ENCODE measurements around the gene ATXN10. TPM values are rescaled to one million over a fixed set of nuclear protein-coding genes. Genes with fewer than 3 reads are reported as not detected.

Gene ATXN10
- total RNA-seq, 2 experiments from 2014 or later: 114 to 121 TPM

DNA sequence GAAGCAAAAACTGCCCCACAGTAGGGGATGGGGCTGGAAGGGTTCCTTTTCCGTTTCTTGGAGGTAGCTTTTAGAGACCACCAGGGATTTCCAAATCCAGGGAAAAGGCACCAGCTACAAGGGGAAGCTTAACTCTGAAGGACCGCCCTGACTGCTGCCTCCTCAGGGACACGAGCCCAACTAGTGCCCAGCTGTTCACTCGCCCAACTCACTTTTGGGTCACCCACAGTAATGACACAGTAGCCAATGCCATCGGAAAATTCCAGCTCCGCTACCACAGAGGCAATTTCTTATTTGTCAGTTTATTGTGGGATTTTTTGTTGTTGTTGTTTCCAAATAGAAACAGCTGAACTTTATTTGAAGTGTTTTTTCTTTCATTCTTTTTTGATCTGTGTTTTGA, 141.3 kb downstream of the ATXN10 start:
- intact Hi-C loops (cut with micrococcal nuclease): no loop called here
- peaks cover 31% of the 10 kb centered on the region for H3K36me3 Mint-ChIP-seq (ENCODE audit: low read depth)
- H3K4me3 Mint-ChIP-seq: no peak overlapping the region
- TF ChIP-seq, protein P1, sequence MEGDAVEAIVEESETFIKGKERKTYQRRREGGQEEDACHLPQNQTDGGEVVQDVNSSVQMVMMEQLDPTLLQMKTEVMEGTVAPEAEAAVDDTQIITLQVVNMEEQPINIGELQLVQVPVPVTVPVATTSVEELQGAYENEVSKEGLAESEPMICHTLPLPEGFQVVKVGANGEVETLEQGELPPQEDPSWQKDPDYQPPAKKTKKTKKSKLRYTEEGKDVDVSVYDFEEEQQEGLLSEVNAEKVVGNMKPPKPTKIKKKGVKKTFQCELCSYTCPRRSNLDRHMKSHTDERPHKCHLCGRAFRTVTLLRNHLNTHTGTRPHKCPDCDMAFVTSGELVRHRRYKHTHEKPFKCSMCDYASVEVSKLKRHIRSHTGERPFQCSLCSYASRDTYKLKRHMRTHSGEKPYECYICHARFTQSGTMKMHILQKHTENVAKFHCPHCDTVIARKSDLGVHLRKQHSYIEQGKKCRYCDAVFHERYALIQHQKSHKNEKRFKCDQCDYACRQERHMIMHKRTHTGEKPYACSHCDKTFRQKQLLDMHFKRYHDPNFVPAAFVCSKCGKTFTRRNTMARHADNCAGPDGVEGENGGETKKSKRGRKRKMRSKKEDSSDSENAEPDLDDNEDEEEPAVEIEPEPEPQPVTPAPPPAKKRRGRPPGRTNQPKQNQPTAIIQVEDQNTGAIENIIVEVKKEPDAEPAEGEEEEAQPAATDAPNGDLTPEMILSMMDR (IDR thresholded peaks at IDR 0.05): no peak
- H3K4me1 Mint-ChIP-seq (ENCODE audit: low read depth): no peaks in the 10 kb centered on the region
- no peak for ATAC-seq
- ChIA-PET POLR2A (no interaction called here), CTCF (interaction anchor here (1.0 to 1.3 kb wide), 2 partner anchors 9 to 51 kb away, joined by 3 read pairs; no protein-coding TSS in a partner anchor)
- H3K9me3 Mint-ChIP-seq: no peaks in the 10 kb centered on the region
- DNase-seq: no peak
- no peak overlapping the region for H3K27ac Mint-ChIP-seq
- no peaks in the 10 kb centered on the region for H3K27me3 Mint-ChIP-seq

DNA sequence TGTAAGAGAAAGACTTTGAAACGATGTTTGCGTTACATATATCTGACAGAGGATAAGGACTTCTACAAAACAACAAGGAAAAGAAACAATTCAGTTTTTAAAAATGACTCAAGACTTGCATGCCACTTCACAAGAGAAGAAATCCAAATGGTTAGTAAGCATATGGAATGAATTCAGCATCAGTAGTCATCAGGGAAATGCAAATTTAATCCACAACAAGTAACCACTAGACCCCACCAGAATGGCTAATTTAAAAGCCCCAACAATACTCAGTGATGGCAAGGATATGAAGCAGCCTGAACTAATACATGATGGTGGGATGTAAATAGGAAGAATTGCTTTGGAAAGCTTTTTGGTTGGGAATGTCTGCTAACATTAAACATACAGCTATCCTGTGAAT, 142.6 kb downstream of the ATXN10 start:
- TF ChIP-seq, protein P1 (IDR thresholded peaks at IDR 0.05): no peak
- intact Hi-C loops (cut with micrococcal nuclease): no loop called here
- Mint-ChIP-seq H3K27ac (no peak overlapping the region), H3K36me3 (ENCODE audit: low read depth) (peaks cover 25% of the 10 kb centered on the region), H3K9me3 (no peaks in the 10 kb centered on the region), H3K4me1 (ENCODE audit: low read depth) (no peaks in the 10 kb centered on the region), H3K4me3 (no peak overlapping the region), H3K27me3 (no peaks in the 10 kb centered on the region)
- ATAC-seq (no peak), DNase-seq (no peak)
- ChIA-PET CTCF (interaction anchor here (1.0 kb wide), 1 partner anchor 50 kb away, joined by 3 read pairs; no protein-coding TSS in a partner anchor), POLR2A (no interaction called here)

- ATAC-seq: no peak
- TF ChIP-seq, protein P1 (IDR thresholded peaks at IDR 0.05): no peak
Measured at GRCh38 chr22:45816776-45817175, 145.1 kb downstream of the ATXN10 start.

GRCh38 chr22:45817745-45818423, 146.2 kb downstream of the ATXN10 start:
- Mint-ChIP-seq H3K4me1 (ENCODE audit: low read depth) (no peaks in the 10 kb centered on the region), H3K27ac (no peak overlapping the region), H3K27me3 (no peaks in the 10 kb centered on the region), H3K36me3 (ENCODE audit: low read depth) (peaks cover 27% of the 10 kb centered on the region), H3K9me3 (no peaks in the 10 kb centered on the region), H3K4me3 (no peak overlapping the region)
- CTCF ChIA-PET: no interaction called here
- TF ChIP-seq, protein P1 (IDR thresholded peaks at IDR 0.05): no peak
- no peak for DNase-seq
- POLR2A ChIA-PET: no interaction called here
- no peak for ATAC-seq
- intact Hi-C loops (cut with micrococcal nuclease): no loop called here

More at GRCh38 chr22:45816776-45817175, 145.1 kb downstream of the ATXN10 start:
- H3K4me1 Mint-ChIP-seq (ENCODE audit: low read depth): no peaks in the 10 kb centered on the region
- POLR2A ChIA-PET: no interaction called here
- CTCF ChIA-PET: interaction anchor here (0.6 kb wide), 1 partner anchor 46 kb away, joined by 3 read pairs; no protein-coding TSS in a partner anchor
- peaks cover 25% of the 10 kb centered on the region for H3K36me3 Mint-ChIP-seq (ENCODE audit: low read depth)
- no peak overlapping the region for H3K27ac Mint-ChIP-seq
- no peaks in the 10 kb centered on the region for H3K27me3 Mint-ChIP-seq
- no peak overlapping the region for H3K4me3 Mint-ChIP-seq
- H3K9me3 Mint-ChIP-seq: no peaks in the 10 kb centered on the region
- intact Hi-C loops (cut with micrococcal nuclease): no loop called here
- no peak for DNase-seq

GRCh38 chr22:45818424-45819085, 146.9 kb downstream of the ATXN10 start:
- Mint-ChIP-seq H3K27ac (no peak overlapping the region), H3K9me3 (no peaks in the 10 kb centered on the region), H3K4me1 (ENCODE audit: low read depth) (no peaks in the 10 kb centered on the region), H3K36me3 (ENCODE audit: low read depth) (peaks cover 30% of the 10 kb centered on the region), H3K27me3 (no peaks in the 10 kb centered on the region), H3K4me3 (no peak overlapping the region)
- ChIA-PET POLR2A (no interaction called here), CTCF (no interaction called here)
- no peak for DNase-seq
- ATAC-seq: no peak
- TF ChIP-seq, protein P1 (IDR thresholded peaks at IDR 0.05): no peak
- intact Hi-C loops (cut with micrococcal nuclease): no loop called here

Data from activated CD8-positive, alpha-beta T cell treated with anti-CD3 and anti-CD28 coated beads for 36 hours (primary cell).